Measurements from ENCODE around the gene DNAJB5.
"Not testable (repeated sequence)": the region's sequence is repeated elsewhere in the genome, so short reads cannot be mapped to it uniquely, and the experiment has no call there.

Gene DNAJB5

GRCh38 chr9:35001285-35001677 lies 11.7 kb downstream of the DNAJB5 start:
- no peak for DNase-seq

DNA sequence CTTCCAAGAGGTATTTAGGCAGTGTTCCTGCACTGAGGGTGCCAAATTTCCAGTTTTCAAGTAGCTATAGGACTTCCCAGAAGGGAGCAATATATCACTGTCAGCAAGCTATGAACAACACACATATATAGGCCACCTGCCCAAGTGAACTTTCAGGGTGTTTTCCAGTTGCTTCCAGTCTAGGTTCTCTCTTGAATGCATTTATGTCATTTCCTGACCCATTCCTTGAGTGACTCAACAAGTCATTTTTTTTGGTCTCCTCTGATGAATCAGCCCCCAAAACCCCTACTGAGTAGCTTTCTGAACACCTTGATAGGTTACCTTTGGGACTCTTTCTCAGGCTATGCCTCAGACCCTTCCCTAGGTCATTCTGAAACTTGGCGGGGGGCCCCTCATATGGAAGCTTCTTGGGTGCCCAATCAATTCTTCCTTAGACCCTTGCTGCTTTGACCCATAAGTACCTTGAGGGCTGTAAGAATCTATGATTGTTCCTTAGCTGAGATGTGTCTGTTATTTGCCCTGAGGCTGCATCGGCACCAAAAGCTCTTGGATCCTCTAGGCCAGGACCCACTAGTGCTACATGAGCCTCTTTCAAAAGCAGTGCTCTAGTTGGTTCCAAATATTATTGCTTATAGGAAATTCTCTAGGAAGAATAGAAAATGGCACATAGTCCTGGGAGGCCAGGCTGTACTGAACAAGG lies 12.4 kb downstream of the DNAJB5 start:
- no peak for DNase-seq

DNA sequence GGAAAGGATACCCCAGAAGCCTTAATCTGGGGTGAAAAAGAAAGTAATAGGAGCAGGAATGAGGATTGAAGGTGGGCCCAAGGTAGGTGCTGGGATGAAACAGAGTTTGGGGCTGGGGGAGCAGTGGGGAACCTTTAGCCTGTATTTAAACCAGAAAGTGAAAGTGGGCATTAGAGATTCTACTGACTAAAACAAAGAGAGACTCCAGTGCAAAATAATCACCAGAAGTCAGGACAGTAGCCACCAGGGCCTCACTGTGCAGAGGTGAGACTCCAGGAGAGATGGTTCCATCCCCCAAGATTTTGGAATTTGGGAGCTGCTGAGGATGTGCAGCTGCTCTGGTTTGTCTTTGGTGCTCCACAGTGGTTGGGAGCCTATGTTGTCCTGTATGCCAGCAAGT lies 13.1 kb downstream of the DNAJB5 start:
- DNase-seq, result no peak

DNA sequence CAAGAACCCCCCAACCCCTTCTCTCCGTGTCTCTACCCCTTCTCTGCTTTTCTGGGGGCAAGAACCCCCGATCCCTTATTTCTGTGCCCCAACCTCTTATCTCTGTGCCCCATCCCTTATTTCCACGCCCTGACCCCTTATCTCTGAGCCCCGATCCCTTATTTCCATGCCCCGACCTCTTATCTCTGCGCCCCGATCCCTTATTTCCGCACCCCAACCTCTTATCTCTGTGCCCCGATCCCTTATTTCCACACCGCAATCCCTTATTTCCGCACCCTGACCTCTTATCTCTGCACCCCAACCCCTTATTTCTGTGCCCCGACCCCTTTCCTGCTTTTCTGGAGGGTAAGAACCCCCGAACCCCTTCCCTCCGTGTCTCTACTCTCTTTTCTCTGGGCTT lies 14.8 kb downstream of the DNAJB5 start:
- DNase-seq, result not testable (repeated sequence)

- DNase-seq, result no peak
Measured at GRCh38 chr9:35010351-35010958, 20.9 kb downstream of the DNAJB5 start.

DNA sequence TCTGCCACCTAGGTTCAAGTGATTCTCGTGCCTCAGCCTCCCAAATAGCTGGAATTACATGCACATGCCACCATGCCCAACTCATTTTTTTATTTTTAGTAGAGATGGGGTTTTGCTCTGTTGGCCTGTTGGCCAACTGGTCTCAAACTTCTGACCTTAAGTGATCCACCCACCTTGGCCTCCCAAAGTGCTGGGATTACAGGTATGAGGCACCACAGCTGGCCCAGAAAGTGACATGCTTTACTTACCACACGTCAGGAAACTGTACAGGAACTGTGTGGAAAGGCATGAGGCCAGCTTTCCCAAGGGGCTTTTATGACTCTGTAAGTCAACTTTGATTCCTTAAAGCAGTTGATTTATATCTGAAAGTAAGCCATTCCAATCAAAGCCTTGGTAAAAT lies 25.0 kb downstream of the DNAJB5 start:
- no peak for DNase-seq

DNA sequence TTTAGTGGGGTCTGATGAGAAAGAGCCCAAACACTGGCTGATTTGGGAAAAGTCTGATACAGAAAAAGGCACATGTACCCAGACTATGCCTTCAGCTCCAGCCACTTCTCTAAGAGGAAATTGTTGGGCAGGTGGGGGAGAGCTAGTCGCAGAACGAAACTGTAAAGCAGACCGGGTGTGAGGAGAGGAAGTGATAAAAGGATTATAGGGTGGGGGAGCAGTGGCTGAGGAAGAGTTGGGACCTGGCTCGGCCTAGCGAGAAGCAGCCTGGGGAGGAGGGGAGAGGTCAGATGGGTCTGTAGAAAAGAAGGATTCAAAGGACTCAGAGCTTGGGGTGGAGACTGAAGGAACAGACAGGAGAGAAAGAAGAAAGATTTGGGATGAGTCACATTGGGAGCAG lies 33.9 kb downstream of the DNAJB5 start:
- not testable (repeated sequence) for DNase-seq

- no peak for DNase-seq
Measured at GRCh38 chr9:35026671-35027070, 37.1 kb downstream of the DNAJB5 start.

GRCh38 chr9:35027374-35027773 lies 37.8 kb downstream of the DNAJB5 start:
- DNase-seq, result no peak

DNA sequence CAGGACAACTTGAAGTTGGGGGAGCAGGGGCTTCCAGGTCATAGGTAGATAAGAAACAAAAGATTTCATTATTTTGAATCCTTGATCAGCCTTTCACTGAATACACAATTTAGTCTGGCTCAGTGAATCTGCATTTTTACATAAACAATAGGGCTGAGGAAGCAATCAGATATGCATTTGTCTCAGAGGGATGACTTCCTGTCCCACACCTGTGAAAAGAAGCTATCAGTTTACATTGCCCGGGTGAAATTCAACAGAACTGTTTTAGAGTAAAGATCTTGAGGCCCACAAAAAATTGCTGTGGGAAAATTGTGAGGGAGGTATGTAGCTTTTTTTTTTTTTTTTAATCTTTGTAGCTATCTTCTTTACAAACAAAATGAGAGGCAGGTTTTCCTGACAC lies 38.3 kb downstream of the DNAJB5 start:
- DNase-seq, result no peak

GRCh38 chr9:35028341-35028740 lies 38.8 kb downstream of the DNAJB5 start:
- no peak for DNase-seq

DNA sequence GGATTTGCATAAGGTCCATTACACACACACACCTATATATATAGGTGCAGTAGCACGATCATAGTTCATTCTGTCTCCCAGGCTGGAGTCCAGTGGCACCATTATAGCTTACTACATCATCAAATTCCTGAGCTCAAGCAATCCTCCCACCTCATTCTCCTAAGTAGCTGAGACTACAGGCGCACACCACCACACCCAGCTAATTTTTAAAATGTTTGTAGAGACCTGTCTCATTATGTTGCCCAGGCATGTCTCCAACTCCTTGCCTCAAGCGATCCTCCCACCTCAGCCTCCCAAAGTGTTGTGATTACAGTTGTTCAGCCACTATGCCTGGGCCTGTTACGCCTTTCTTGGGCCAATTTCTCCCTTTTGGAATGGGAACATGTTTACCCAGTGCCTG lies 39.7 kb downstream of the DNAJB5 start:
- DNase-seq, result no peak

- DNase-seq, result no peak
Measured at GRCh38 chr9:35029852-35030251, 40.3 kb downstream of the DNAJB5 start.

- no peak for DNase-seq
Measured at GRCh38 chr9:35033101-35033500, 43.6 kb downstream of the DNAJB5 start.

- DNase-seq, result peak; percentile 62
Measured at GRCh38 chr9:35035851-35036701, 46.5 kb downstream of the DNAJB5 start.

DNA sequence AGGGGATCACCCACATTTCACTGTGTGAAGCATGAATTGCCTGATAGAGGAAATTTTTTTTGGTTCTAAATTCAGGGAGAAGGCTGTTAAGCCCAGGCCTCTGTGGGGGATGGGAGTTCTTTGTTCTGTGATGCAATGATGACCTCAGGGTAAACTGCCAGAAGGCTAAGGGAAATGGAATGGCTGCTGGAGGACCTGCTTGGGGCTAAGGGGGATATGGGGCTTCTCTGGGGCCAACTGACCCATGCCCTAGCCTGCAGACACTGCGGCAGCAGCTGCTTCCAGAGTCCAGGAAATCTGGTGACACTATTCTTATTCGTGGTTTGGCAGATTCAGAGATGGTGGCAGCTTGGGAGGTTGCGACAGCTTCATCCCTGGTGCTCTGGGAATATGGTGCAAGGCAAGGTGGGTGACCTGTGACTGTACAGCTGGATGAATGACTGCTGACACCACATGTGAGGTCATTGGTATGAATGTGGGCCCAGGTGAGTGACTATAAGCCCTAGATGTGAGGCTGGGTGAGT lies 52.6 kb downstream of the DNAJB5 start:
- DNase-seq, result no peak

DNA sequence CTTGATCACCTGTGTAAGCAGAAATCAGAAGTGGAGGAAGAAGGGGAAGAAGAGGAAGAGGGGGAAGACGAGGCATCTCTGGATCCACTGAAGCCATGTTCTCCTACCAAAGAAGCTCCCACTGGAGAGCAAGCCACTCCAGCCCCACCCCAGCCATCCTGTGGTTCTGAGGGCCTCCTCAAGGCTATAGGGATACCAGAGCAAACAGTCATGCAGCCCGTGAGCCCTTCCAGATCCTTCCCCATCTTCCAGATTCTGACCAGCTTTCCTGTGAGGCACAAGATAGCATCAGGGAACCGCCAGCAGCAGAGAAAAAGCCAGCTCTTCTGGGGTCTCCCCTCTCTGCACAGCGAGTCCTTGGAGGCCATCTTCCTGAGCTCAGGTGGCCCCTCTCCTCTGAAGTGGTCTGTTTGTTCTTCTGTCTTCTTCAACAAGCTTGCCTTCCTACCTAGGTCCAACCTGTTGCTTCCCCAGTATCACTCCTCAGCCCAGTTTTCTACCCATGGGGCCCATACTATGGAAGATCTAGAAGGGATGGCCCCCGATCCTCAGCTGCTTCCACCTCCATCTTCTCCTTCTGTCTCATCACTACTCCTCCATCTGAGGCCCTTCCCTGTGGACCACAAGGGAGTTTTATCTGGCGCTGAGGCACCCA lies 53.5 kb downstream of the DNAJB5 start:
- DNase-seq, result no peak

DNA sequence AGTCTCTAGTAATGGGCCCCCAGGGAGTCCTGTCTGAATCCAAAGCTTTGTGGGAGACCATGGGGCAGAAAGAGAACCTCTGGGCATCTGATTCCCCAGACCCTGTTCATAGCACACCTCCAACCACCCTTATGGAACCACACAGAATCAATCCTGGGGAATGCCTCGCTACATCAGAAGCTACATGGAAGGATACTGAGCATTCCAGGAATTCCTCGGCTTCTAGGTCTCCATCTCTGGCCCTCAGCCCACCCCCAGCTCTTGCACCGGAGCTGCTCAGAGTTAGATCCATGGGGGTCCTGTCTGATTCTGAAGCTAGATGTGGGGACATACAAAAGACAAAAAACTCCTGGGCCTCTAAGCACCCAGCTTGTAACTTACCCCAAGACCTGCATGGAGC lies 54.5 kb downstream of the DNAJB5 start:
- DNase-seq, result no peak

Measured in activated CD8-positive, alpha-beta memory T cell treated with anti-CD3 and anti-CD28 coated beads for 24 hours (primary cell).